HepG2 (cell line): ENCODE results near the gene IFI35. TPM values are rescaled to one million over a fixed set of nuclear protein-coding genes. Genes with fewer than 3 reads are reported as not detected.

ENCODE experiments used
- CBFB ChIP-seq: sonication (generic); formaldehyde crosslinking; IDR thresholded peaks from 2 replicates; pipeline ENCODE4 v1.4.0; 2020; ENCODE audit warnings: missing genetic modification reagents
- ERF ChIP-seq: IDR thresholded peaks from 2 replicates; pipeline ENCODE4 v1.6.1; 2018; ENCODE audit warnings: missing biosample characterization, missing genetic modification reagents
- GATA4 ChIP-seq: sonication (generic); IDR thresholded peaks from 2 replicates; pipeline ENCODE4 v1.6.1; 2016; ENCODE audit warnings: antibody characterized with exemption, low read depth, borderline replicate concordance
- HCFC1 ChIP-seq: fragments of 150-350 bp; IDR thresholded peaks from 2 replicates; pipeline ENCODE4 v1.6.1; 2014; ENCODE audit warnings: low read depth, low read length
- JUN ChIP-seq: sonication (generic); formaldehyde crosslinking; IDR thresholded peaks from 2 replicates; pipeline ENCODE4 v1.4.0; 2020; ENCODE audit warnings: mild to moderate bottlenecking, missing genetic modification reagents
- KMT2B ChIP-seq: IDR thresholded peaks from 2 replicates; pipeline ENCODE4 v1.6.1; 2016; ENCODE audit warnings: missing genetic modification reagents, missing compliant biosample characterization
- POLR2AphosphoS2 ChIP-seq: IDR thresholded peaks from 2 replicates; pipeline ENCODE4 v1.6.1; 2011; ENCODE audit warnings: low read depth, low read length, improper control_type of control experiment
- TBP ChIP-seq: sonication (generic); formaldehyde crosslinking; IDR thresholded peaks from 2 replicates; pipeline ENCODE4 v1.5.0; 2020; ENCODE audit warnings: missing genetic modification reagents
- TOE1 ChIP-seq: sonication (generic); formaldehyde crosslinking; IDR thresholded peaks from 2 replicates; pipeline ENCODE4 v1.4.0; 2020; ENCODE audit warnings: mild to moderate bottlenecking, missing genetic modification reagents
- ZNF318 ChIP-seq: sonication (generic); formaldehyde crosslinking; IDR thresholded peaks from 2 replicates; pipeline ENCODE4 v1.4.0; 2020; ENCODE audit warnings: mild to moderate bottlenecking, missing genetic modification reagents
- ZNF468 ChIP-seq: sonication (generic); formaldehyde crosslinking; IDR thresholded peaks from 2 replicates; pipeline ENCODE4 v1.8.0; 2022; ENCODE audit warnings: mild to moderate bottlenecking, moderate library complexity, missing genetic modification reagents
- ZNF749 ChIP-seq: sonication (generic); formaldehyde crosslinking; IDR thresholded peaks from 2 replicates; pipeline ENCODE4 v1.8.0; 2022; ENCODE audit warnings: mild to moderate bottlenecking, missing genetic modification reagents, moderate library complexity, borderline replicate concordance
- ZNF839 ChIP-seq: sonication (generic); formaldehyde crosslinking; IDR thresholded peaks from 2 replicates; pipeline ENCODE4 v1.4.0; 2020; ENCODE audit warnings: missing genetic modification reagents, mild to moderate bottlenecking, borderline replicate concordance
- ZNF891 ChIP-seq: sonication (generic); formaldehyde crosslinking; IDR thresholded peaks from 2 replicates; pipeline ENCODE4 v1.5.0; 2020; ENCODE audit warnings: mild to moderate bottlenecking, missing genetic modification reagents
- polyA plus RNA-seq, 8 experiments: library from polyadenylated mRNA; depleted of rRNA in 3 of 8; stranded (reverse) in 7 of 8; unstranded in 1 of 8; fragments of >200 nt; fragmentation: Illumina TruSeq in 4 of 8; extraction: Trizol in 4 of 8; gene quantifications; 2 replicates each; pipeline versions ENCODE4 v1.2.1 to v1.2.3, GENCODE V29; 2011 to 2016; ENCODE audit warnings: low read depth in 4 of 8, missing spikeins in 1 of 8, mixed read lengths in 1 of 8; ENCODE audit not compliant: insufficient read depth in 1 of 8
- total RNA-seq, 5 experiments: library from RNA; depleted of rRNA; stranded (reverse); fragments of >200 nt; fragmentation: Illumina TruSeq; extraction: Trizol; gene quantifications; 2 replicates each; pipeline ENCODE4 v1.2.3, GENCODE V29; 2016; ENCODE audit warnings: low read depth in 1 of 5
- TF ChIP-seq, protein P1 (sequence below): sonication (generic); formaldehyde crosslinking; IDR thresholded peaks from 2 replicates; pipeline ENCODE4 v1.5.1; 2020; ENCODE audit warnings: missing genetic modification reagents, mild to moderate bottlenecking, borderline replicate concordance
- TF ChIP-seq, protein P2 (sequence below): sonication (generic); formaldehyde crosslinking; IDR thresholded peaks from 2 replicates; pipeline ENCODE4 v1.5.1; 2020; ENCODE audit warnings: missing genetic modification reagents, mild to moderate bottlenecking, borderline replicate concordance

Gene IFI35
- total and polyA plus RNA-seq, 2 of the 13 experiments (the other 11 are each of a cell fraction or from before 2014, with no cell fraction given), result 28.9 to 38.1 TPM

DNA sequence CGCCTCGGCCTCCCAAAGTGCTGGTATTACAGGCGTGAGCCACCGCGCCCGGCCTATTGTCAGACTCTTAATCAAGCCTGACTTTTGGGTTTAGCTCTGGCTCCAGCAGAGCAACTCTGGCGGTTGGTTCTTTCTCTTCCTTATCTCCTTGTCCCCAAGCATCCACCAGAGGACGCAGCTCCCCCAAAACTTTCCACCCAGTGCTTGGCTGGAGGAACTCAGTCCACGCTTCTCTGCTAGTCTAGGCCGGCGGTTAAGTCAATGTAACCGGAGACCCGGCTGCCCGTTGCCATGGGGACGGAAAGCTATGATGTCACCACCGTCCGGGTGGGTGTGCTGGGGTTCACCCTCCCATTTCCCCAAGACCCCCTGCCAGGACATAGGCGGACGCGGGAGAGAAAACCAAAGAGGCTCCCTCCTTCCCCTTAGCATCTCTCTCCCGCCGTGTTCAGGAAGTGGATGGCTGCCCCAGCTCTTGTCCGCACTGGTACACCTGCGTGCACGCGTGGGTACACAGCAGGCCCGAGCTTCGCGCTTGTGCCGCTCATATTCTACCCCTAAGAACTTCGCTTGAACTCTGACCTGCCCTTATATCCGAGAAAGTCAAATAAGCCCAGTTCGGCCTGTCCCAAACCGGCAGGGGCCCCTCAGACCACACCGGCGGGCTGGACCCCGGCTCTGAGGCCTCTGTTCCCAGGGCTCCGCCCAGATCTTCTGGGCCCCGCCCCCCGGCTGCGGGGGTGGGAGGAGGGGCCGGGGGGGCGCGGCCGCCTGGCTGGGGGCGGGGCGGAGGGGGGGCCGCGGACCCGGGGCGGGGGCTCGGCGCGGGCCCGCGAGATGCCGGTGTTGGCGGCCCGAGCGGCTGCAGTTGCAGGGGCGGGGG is 18.1 kb downstream of the IFI35 start, which contains the start of gene RND2 (continued):
- TF ChIP-seq ZNF318 (CRISPR knock-in tag) (no peak), ZNF749 (CRISPR knock-in tag) (no peak), TOE1 (0 out of 2 replicates have a peak, but pooled peaks have one; percentile 62), ZNF839 (CRISPR knock-in tag) (peak; percentile 55; the same call in 1 of the 2 replicates), GATA4 (no peak), HCFC1 (no peak), ERF (CRISPR knock-in tag) (peak; percentile 92), ZNF468 (CRISPR knock-in tag) (0 out of 2 replicates have a peak, but pooled peaks have one; percentile 53), CBFB (peak; percentile 55), JUN (CRISPR knock-in tag) (peak; percentile 76; the same call in 1 of the 2 replicates), TBP (CRISPR knock-in tag) (no peak), POLR2AphosphoS2 (no peak), KMT2B (CRISPR knock-in tag) (no peak), ZNF891 (peak; percentile 55; the same call in 1 of the 2 replicates)
- TF ChIP-seq, protein P1, sequence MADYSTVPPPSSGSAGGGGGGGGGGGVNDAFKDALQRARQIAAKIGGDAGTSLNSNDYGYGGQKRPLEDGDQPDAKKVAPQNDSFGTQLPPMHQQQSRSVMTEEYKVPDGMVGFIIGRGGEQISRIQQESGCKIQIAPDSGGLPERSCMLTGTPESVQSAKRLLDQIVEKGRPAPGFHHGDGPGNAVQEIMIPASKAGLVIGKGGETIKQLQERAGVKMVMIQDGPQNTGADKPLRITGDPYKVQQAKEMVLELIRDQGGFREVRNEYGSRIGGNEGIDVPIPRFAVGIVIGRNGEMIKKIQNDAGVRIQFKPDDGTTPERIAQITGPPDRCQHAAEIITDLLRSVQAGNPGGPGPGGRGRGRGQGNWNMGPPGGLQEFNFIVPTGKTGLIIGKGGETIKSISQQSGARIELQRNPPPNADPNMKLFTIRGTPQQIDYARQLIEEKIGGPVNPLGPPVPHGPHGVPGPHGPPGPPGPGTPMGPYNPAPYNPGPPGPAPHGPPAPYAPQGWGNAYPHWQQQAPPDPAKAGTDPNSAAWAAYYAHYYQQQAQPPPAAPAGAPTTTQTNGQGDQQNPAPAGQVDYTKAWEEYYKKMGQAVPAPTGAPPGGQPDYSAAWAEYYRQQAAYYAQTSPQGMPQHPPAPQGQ (CRISPR knock-in tag), result no peak
- TF ChIP-seq, protein P2, sequence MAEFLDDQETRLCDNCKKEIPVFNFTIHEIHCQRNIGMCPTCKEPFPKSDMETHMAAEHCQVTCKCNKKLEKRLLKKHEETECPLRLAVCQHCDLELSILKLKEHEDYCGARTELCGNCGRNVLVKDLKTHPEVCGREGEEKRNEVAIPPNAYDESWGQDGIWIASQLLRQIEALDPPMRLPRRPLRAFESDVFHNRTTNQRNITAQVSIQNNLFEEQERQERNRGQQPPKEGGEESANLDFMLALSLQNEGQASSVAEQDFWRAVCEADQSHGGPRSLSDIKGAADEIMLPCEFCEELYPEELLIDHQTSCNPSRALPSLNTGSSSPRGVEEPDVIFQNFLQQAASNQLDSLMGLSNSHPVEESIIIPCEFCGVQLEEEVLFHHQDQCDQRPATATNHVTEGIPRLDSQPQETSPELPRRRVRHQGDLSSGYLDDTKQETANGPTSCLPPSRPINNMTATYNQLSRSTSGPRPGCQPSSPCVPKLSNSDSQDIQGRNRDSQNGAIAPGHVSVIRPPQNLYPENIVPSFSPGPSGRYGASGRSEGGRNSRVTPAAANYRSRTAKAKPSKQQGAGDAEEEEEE, result peak; percentile 55; the same call in 1 of the 2 replicates
